Neuronal stem cell (in vitro differentiated cells): ENCODE results near the gene MLLT3.

Experiments used
- DNase-seq: peaks from one replicate; pipeline ENCODE4 v3.0.0-alpha.2; 2013; ENCODE audit warnings: low spot score
- H2AFZ ChIP-seq: one replicate; pipeline ENCODE4 v1.6.1; 2013; ENCODE audit warnings: mild to moderate bottlenecking, low read length, inconsistent platforms
- H2AK5ac ChIP-seq: 2 replicates; pipeline ENCODE4 v1.6.1; 2013; ENCODE audit warnings: low read depth, mild to moderate bottlenecking, inconsistent platforms, low read length, moderate library complexity, mixed read lengths
- H2BK120ac ChIP-seq: 2 replicates; pipeline ENCODE4 v1.6.1; 2013; ENCODE audit warnings: low read depth, mild to moderate bottlenecking, inconsistent platforms, low read length, moderate library complexity, mixed read lengths
- H2BK12ac ChIP-seq: one replicate; pipeline ENCODE4 v1.6.1; 2013; ENCODE audit warnings: low read length, inconsistent platforms
- H2BK15ac ChIP-seq: 2 replicates; pipeline ENCODE4 v1.6.1; 2013; ENCODE audit warnings: mild to moderate bottlenecking, low read length, inconsistent platforms, mixed read lengths
- H2BK5ac ChIP-seq: one replicate; pipeline ENCODE4 v1.6.1; 2013; ENCODE audit warnings: inconsistent platforms, mild to moderate bottlenecking, low read length, moderate library complexity
- H3K14ac ChIP-seq: one replicate; pipeline ENCODE4 v1.6.1; 2013; ENCODE audit warnings: low read length, inconsistent platforms
- H3K18ac ChIP-seq: 2 replicates; pipeline ENCODE4 v1.6.1; 2013; ENCODE audit warnings: low read length, inconsistent platforms
- H3K23ac ChIP-seq: 2 replicates; pipeline ENCODE4 v1.6.1; 2013; ENCODE audit warnings: low read depth, mild to moderate bottlenecking, mixed read lengths, low read length, inconsistent platforms; ENCODE audit not compliant: poor library complexity
- H3K27ac ChIP-seq: replicated peaks from 3 replicates; pipeline ENCODE4 v1.5.1; 2013; ENCODE audit warnings: low read length, inconsistent platforms
- H3K27me3 ChIP-seq, 3 experiments: 2 replicates each; pipeline ENCODE4 v1.6.1; 2013; ENCODE audit warnings: low read length in 3 of 3, mild to moderate bottlenecking in 2 of 3, inconsistent platforms in 1 of 3, low read depth in 1 of 3, mixed read lengths in 1 of 3, moderate library complexity in 1 of 3; ENCODE audit not compliant: control insufficient read depth in 3 of 3, insufficient read depth in 3 of 3
- H3K36me3 ChIP-seq, 2 donors: replicated peaks in 1 of 2; 2 replicates each; pipeline ENCODE4 v1.6.1; 2013; ENCODE audit warnings: low read length in 2 of 2; ENCODE audit not compliant: control insufficient read depth in 2 of 2, insufficient read depth in 2 of 2
- H3K4ac ChIP-seq: 2 replicates; pipeline ENCODE4 v1.6.1; 2013; ENCODE audit warnings: inconsistent platforms, mild to moderate bottlenecking, low read length, moderate library complexity
- H3K4me1 ChIP-seq, 2 donors: 1 replicate in 1 of 2; 2 replicates in 1 of 2; pipeline ENCODE4 v1.6.1; 2013; ENCODE audit warnings: low read length in 2 of 2, low read depth in 1 of 2; ENCODE audit not compliant: control insufficient read depth in 2 of 2, insufficient read depth in 1 of 2
- H3K4me2 ChIP-seq: one replicate; pipeline ENCODE4 v1.6.1; 2013; ENCODE audit warnings: mild to moderate bottlenecking, low read length, inconsistent platforms; ENCODE audit not compliant: insufficient read depth, poor library complexity, severe bottlenecking
- H3K4me3 ChIP-seq, 2 donors: 2 replicates each; pipeline ENCODE4 v1.5.1; 2013; ENCODE audit warnings: low read length in 2 of 2, mild to moderate bottlenecking in 2 of 2, inconsistent platforms in 1 of 2, moderate library complexity in 1 of 2
- H3K79me1 ChIP-seq: one replicate; pipeline ENCODE4 v1.6.1; 2013; ENCODE audit warnings: low read depth, mild to moderate bottlenecking, inconsistent platforms, low read length, moderate library complexity
- H3K9ac ChIP-seq: one replicate; pipeline ENCODE4 v1.6.1; 2013; ENCODE audit warnings: mild to moderate bottlenecking, low read depth, low read length, inconsistent platforms; ENCODE audit not compliant: poor library complexity
- H3K9me3 ChIP-seq, 2 donors: replicated peaks in 1 of 2; 2 replicates each; pipeline versions ENCODE3 to v1.6.1; 2013; ENCODE audit warnings: low read length in 2 of 2, mild to moderate bottlenecking in 2 of 2, inconsistent platforms in 1 of 2, low read depth in 1 of 2, mixed read lengths in 1 of 2, moderate library complexity in 1 of 2; ENCODE audit not compliant: control insufficient read depth in 2 of 2, insufficient read depth in 1 of 2
- H4K8ac ChIP-seq: one replicate; pipeline ENCODE4 v1.6.1; 2013; ENCODE audit warnings: low read depth, mild to moderate bottlenecking, inconsistent platforms, low read length, moderate library complexity
- H4K91ac ChIP-seq: one replicate; pipeline ENCODE4 v1.6.1; 2013; ENCODE audit warnings: low read length, low read depth, mild to moderate bottlenecking, inconsistent platforms; ENCODE audit not compliant: poor library complexity
- WGBS, 2 donors: extraction: QIAGEN DNeasy Blood & Tissue Kit; methylation state at CpG; one replicate each; pipeline ENCODE4 v1.1.7; 2013; ENCODE audit warnings: missing lambda C conversion rate in 2 of 2, mixed read lengths in 1 of 2; ENCODE audit not compliant: insufficient read length in 2 of 2, insufficient replicate concordance in 1 of 2; ENCODE audit errors: extremely low coverage in 2 of 2; 5-methylcytosine and 5-hydroxymethylcytosine counted together

Gene MLLT3

GRCh38 chr9:20557890-20558565, 64.3 kb downstream of the MLLT3 start:
- no peak overlapping the region for H3K18ac ChIP-seq
- no peak overlapping the region for H3K9ac ChIP-seq
- H2AK5ac ChIP-seq: no peak overlapping the region
- no peak overlapping the region for H2BK120ac ChIP-seq
- no peak overlapping the region for H3K4me2 ChIP-seq
- H2BK12ac ChIP-seq: no peak overlapping the region
- DNase-seq: no peak
- H3K27me3 ChIP-seq: no peaks in the 10 kb centered on the region
- H3K79me1 ChIP-seq: no peaks in the 10 kb centered on the region
- no peak overlapping the region for H3K23ac ChIP-seq
- peaks cover 5 to 7% of the 10 kb centered on the region in 2 donors for H3K4me1 ChIP-seq
- no peak overlapping the region for H3K4me3 ChIP-seq
- no peaks in the 10 kb centered on the region for H3K36me3 ChIP-seq
- no peak overlapping the region for H3K27ac ChIP-seq
- H2BK15ac ChIP-seq: no peak overlapping the region
- H3K4ac ChIP-seq: no peak overlapping the region
- H4K8ac ChIP-seq: no peak overlapping the region
- H3K9me3 ChIP-seq: no peaks in the 10 kb centered on the region
- H2BK5ac ChIP-seq: no peak overlapping the region
- no CpG with 5 or more reads among the region's 5 CpGs for WGBS, 2 donors
- no peak overlapping the region for H4K91ac ChIP-seq
- no peak overlapping the region for H3K14ac ChIP-seq
- no peak overlapping the region for H2AFZ ChIP-seq

DNA sequence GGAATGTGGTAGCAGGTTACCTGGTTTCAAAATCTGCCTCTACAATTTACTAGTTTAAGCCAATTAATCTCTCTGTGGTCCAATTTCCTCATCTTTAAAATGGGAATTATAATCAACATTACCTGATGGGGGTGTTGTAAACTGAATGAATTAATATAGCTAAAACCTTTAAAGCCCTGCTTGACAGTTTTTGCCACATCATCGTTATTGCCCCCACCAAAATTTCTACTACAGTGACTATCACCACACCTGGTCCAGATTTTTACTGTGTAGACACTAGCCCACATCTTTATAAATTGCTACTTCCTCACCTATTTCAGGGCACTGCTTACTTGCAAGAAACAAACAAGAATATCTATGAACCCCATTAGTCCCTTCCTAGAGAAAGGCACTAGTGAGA, 65.0 kb downstream of the MLLT3 start:
- DNase-seq: no peak
- Histone ChIP-seq H3K27ac (no peak overlapping the region), H3K9ac (no peak overlapping the region), H3K18ac (no peak overlapping the region), H3K27me3 (no peaks in the 10 kb centered on the region), H3K4me2 (no peak overlapping the region), H3K4me1 (peaks cover 5 to 7% of the 10 kb centered on the region in 2 donors), H2BK15ac (no peak overlapping the region), H2AK5ac (no peak overlapping the region), H3K79me1 (no peaks in the 10 kb centered on the region), H2BK12ac (no peak overlapping the region), H4K91ac (no peak overlapping the region), H2BK120ac (no peak overlapping the region), H2AFZ (no peak overlapping the region), H4K8ac (no peak overlapping the region), H3K9me3 (no peaks in the 10 kb centered on the region), H2BK5ac (no peak overlapping the region), H3K36me3 (no peaks in the 10 kb centered on the region), H3K14ac (no peak overlapping the region), H3K4ac (no peak overlapping the region), H3K23ac (no peak overlapping the region), H3K4me3 (no peak overlapping the region)
- no CpG with 5 or more reads among the region's 1 CpG for WGBS, 2 donors

DNA sequence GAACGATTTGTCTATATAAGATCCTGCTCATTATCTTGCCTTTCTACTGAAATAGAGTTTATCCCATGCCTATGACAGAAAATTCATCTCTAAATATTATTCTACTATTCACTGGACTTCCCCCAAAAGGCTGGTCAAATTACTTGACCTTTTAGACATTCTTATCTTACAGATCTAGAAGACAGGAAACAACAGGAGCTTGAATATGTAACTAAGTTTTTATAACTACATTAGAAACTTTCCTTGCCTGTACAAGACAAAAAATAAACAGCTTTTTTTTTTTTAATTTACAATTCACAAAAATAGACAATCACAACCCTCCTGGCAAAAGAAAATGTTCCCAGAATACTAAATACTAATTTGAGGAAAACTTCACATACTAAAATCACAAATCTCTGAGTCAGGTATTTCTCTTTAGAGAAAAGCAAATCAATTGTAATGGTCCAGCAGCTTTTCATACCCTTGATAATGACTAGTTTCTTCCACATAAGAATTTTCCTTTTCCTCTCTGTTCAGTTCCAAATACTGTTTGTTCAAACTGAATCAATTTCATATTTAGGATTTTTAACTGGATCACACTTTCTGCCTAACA, 68.6 kb downstream of the MLLT3 start:
- Histone ChIP-seq H2AK5ac (no peak overlapping the region), H3K9me3 (no peaks in the 10 kb centered on the region), H3K79me1 (no peaks in the 10 kb centered on the region), H4K8ac (no peak overlapping the region), H2BK5ac (no peak overlapping the region), H3K4me3 (no peak overlapping the region), H2BK12ac (no peak overlapping the region), H2BK15ac (no peak overlapping the region), H3K27me3 (no peaks in the 10 kb centered on the region), H3K4me2 (no peak overlapping the region), H3K36me3 (no peaks in the 10 kb centered on the region), H3K9ac (no peak overlapping the region), H3K14ac (no peak overlapping the region), H3K4me1 (peaks cover 5 to 6% of the 10 kb centered on the region in 2 donors), H4K91ac (no peak overlapping the region), H2BK120ac (no peak overlapping the region), H2AFZ (no peak overlapping the region), H3K18ac (no peak overlapping the region), H3K27ac (no peak overlapping the region), H3K4ac (no peak overlapping the region), H3K23ac (no peak overlapping the region)
- WGBS, 2 donors: no CpG with 5 or more reads among the region's 1 CpG
- no peak for DNase-seq

DNA sequence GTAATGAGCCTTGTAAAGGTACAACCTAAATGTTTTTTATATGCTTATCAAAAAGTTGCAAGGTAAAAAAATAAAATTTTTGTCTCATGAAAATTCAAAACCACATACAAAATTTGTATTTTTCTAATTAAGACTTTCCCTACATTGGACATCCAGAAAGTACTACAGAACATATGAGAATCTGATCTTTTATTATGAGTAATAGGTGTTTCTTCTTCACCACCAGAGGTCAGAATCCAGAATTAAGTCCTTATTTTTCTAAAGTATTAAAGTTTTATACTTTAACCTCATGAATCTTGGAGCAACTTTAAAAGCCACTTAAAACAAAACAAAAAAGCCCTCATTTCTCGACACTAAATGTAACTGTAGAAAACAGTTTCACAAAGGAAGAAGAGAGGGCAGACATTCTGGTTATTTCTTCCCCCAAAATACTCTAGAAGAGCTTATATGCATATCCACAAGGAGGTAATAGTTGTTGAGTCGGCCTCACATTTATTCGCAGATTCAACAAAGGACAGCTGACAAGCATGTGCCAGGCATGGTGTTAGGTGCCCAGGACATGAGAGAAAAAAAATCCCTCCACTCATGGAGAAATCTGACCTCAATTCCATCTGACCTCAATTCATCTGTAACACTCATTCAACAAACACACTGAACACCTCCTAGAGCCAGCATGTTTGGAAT, 69.3 kb downstream of the MLLT3 start:
- no CpG with 5 or more reads among the region's 3 CpGs for WGBS, 2 donors
- no peaks in the 10 kb centered on the region for H3K36me3 ChIP-seq
- peaks cover 0 to 2% of the 10 kb centered on the region in 2 donors for H3K4me1 ChIP-seq
- H2BK120ac ChIP-seq: no peak overlapping the region
- no peak overlapping the region for H3K4ac ChIP-seq
- H3K27ac ChIP-seq: no peak overlapping the region
- no peak overlapping the region for H2AFZ ChIP-seq
- H3K4me3 ChIP-seq: no peak overlapping the region
- no peak overlapping the region for H3K14ac ChIP-seq
- no peak for DNase-seq
- no peaks in the 10 kb centered on the region for H3K79me1 ChIP-seq
- no peak overlapping the region for H2BK15ac ChIP-seq
- no peak overlapping the region for H3K18ac ChIP-seq
- H4K8ac ChIP-seq: no peak overlapping the region
- no peak overlapping the region for H2BK5ac ChIP-seq
- H2AK5ac ChIP-seq: no peak overlapping the region
- no peak overlapping the region for H4K91ac ChIP-seq
- no peak overlapping the region for H2BK12ac ChIP-seq
- no peaks in the 10 kb centered on the region for H3K9me3 ChIP-seq
- no peaks in the 10 kb centered on the region for H3K27me3 ChIP-seq
- no peak overlapping the region for H3K9ac ChIP-seq
- H3K4me2 ChIP-seq: no peak overlapping the region
- H3K23ac ChIP-seq: no peak overlapping the region
